ENCODE measurements around the gene CELF2. TPM values are rescaled to one million over a fixed set of nuclear protein-coding genes. Genes with fewer than 3 reads are reported as not detected.
A peak's percentile ranks its signal among the peaks of the same experiment; 100 is the strongest.
"Not testable (repeated sequence)": the region's sequence is repeated elsewhere in the genome, so short reads cannot be mapped to it uniquely, and the experiment has no call there.

Gene CELF2
- total RNA-seq, 2 experiments from 2014 or later, result 165 to 181 TPM

DNA sequence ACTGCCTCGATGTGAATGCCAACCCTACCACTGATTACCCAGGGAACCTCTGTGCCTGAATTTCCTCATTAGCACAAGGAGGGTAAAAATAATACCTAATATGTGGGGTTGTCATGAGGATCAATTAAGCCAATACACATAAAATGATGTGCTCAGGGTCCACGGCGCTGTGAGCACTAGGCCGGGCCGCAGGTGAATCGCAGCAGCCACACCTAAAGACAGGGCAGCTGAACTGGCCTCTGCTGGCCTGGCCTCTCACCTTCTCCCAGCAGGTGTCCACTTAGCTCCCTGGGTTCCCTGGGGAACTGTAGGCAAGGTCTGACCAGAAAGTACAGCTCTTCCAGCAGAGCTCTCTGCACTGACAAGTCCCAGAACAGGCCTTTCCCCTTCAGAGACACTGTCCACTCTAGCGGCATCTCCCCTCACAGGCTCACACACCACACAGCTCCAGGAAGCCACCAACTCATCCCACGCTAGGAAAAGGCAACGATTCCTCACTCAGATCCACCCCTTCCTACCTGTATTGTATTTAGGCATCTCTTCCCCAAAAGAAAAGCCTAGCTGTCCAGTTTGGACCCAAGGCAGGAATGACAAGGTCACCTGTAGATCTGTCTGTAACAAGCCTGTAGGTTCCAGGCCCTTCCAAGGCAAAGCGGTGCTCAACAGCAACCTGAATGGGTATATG lies 320.6 kb downstream of the CELF2 start:
- ChIA-PET CTCF (no interaction called here), POLR2A (interaction anchor here (0.7 kb wide), 1 partner anchor 45 kb away, joined by 4 read pairs; no protein-coding TSS in a partner anchor)
- Mint-ChIP-seq H3K4me1 (peaks cover 12% of the 10 kb centered on the region), H3K36me3 (ENCODE audit: low read depth) (peaks cover 21% of the 10 kb centered on the region), H3K4me3 (no peak overlapping the region), H3K9me3 (no peaks in the 10 kb centered on the region), H3K27me3 (no peaks in the 10 kb centered on the region), H3K27ac (peak overlapping the region; percentile 39)
- DNase-seq, result no peak

DNA sequence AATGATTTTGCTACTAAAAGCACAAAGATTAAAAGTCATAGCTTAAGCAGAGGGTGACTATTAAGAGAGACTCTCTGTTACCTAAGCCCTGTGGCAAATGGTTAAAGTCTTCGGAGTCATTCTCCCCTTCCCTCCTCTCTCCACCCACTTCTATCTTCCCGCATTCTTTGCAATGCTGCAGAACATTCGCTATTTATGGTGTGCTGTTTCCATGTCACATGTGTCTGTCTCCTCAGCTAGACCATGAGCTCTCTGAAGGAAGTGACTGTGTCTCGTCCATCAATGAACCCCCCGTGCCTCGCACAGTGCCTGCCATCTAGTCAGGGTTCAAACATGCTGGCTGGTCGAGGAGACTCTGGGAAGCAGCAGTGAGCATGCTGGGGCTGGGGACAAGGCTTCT lies 321.3 kb downstream of the CELF2 start:
- H3K27ac Mint-ChIP-seq, result no peak overlapping the region

DNA sequence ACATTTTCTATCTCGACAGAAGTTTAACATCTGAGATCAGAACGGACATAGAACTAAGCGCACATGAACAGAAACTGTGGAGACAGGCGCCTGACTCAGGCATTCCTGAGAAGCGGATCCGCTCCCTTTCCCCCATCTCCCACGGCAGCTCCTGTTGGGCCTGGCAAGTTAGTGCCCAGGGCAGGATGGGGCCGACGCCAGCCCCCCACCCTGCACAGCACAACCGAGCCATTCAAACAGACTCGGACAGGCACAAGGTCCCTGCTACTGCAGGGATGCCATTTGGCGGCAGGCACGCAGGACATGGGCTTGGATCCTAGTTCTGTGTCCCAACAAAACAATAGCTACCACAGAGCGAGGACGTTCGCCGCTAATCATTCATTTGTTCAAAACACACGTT lies 322.0 kb downstream of the CELF2 start:
- no peak for DNase-seq
- no peaks in the 10 kb centered on the region for H3K9me3 Mint-ChIP-seq
- H3K4me3 Mint-ChIP-seq, result no peak overlapping the region
- ChIA-PET POLR2A (no interaction called here), CTCF (no interaction called here)
- H3K27ac Mint-ChIP-seq, result no peak overlapping the region
- H3K36me3 Mint-ChIP-seq (ENCODE audit: low read depth), result peaks cover 13% of the 10 kb centered on the region
- H3K27me3 Mint-ChIP-seq, result no peaks in the 10 kb centered on the region
- H3K4me1 Mint-ChIP-seq, result peaks cover 9% of the 10 kb centered on the region

More for the DNA sequence above, 321.3 kb downstream of the CELF2 start:
- H3K4me3 Mint-ChIP-seq, result no peak overlapping the region
- ChIA-PET POLR2A (no interaction called here), CTCF (no interaction called here)
- no peak for DNase-seq
- peaks cover 17% of the 10 kb centered on the region for H3K36me3 Mint-ChIP-seq (ENCODE audit: low read depth)
- no peaks in the 10 kb centered on the region for H3K9me3 Mint-ChIP-seq
- no peaks in the 10 kb centered on the region for H3K27me3 Mint-ChIP-seq
- peaks cover 10% of the 10 kb centered on the region for H3K4me1 Mint-ChIP-seq

DNA sequence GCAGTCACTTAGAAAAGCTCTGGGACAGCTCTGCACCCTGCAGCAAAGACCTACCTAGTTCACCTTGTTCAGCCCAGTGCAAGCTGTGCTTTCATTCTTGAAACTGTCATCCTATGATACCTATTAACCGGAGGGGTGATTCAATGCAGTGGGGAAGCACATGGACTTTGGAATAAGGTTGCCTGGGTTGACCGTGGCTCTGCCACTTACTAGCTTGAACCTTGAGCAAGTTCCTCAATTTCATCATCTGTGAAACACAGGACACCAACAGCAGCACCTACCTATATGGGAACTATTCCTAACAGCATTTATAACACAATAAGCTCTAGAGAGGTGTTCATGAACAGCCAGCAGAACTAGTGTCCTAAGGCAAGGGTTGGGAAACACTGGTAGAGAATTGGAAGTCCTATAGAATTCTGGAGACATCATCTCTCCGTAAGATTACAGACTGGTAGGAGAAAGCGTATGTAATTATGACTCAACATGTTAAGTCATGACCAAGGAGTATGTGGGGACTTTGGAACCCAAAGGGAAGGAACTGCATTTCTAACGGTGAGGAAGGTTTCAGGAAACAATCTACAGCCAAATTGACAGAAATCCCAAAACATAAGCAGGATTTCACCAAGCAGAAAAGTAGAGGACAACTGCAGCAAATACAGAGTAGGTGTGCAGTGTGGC lies 323.8 kb downstream of the CELF2 start:
- CTCF ChIA-PET, result no interaction called here
- no peak for DNase-seq
- POLR2A ChIA-PET, result no interaction called here
- Mint-ChIP-seq H3K9me3 (peaks cover 3% of the 10 kb centered on the region), H3K27ac (no peak overlapping the region), H3K4me3 (no peak overlapping the region), H3K27me3 (no peaks in the 10 kb centered on the region), H3K36me3 (ENCODE audit: low read depth) (peaks cover 4% of the 10 kb centered on the region), H3K4me1 (peaks cover 15% of the 10 kb centered on the region)

DNA sequence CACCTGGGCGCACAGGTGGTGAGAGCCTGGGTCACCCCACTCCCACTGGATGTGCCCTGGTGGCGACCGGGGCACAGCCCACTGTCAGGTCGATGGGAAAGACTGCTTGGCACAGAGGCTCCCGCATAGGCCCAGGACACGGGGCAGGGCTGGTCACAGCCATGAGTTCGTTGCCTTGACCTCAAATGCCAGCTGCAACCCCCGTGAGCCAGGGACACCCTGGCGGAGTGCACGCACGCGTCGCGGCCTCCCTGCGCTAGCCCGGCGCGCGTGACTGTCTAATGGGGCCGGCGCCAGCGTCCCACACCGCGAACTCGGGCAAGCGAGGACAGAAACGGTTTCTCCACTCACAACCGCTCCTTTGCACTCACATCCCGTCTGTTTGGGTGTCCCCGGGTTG lies 326.4 kb downstream of the CELF2 start:
- H3K36me3 Mint-ChIP-seq (ENCODE audit: low read depth), result peaks cover 8% of the 10 kb centered on the region
- H3K4me1 Mint-ChIP-seq, result peaks cover 10% of the 10 kb centered on the region
- H3K9me3 Mint-ChIP-seq, result peaks cover 3% of the 10 kb centered on the region
- ChIA-PET CTCF (interaction anchor here (0.8 kb wide), 1 partner anchor 219 kb away, joined by 3 read pairs; no protein-coding TSS in a partner anchor), POLR2A (no interaction called here)
- no peak overlapping the region for H3K27ac Mint-ChIP-seq
- DNase-seq, result no peak
- H3K27me3 Mint-ChIP-seq, result no peaks in the 10 kb centered on the region
- H3K4me3 Mint-ChIP-seq, result no peak overlapping the region

DNA sequence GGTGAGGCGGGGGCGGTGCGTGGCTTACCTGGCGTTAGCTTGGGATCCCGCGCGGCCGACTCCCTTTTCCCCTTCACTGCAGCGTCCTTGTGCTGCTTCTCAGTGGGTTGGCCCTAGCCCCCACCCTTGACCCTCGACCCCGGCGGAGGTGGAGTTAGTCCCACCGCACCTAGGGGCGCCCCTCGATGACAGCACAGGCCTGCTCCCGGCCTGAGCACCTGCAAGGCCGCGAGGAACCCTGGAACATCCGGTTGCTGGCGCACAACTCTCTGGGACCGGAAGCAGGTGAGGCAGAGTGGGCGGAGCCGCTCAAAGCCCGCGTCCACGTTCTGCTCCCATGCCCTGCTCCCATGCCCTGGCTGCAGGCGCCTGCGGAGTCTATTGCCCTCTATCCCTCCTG lies 326.9 kb downstream of the CELF2 start:
- Mint-ChIP-seq H3K9me3 (peaks cover 3% of the 10 kb centered on the region), H3K27me3 (no peaks in the 10 kb centered on the region), H3K36me3 (ENCODE audit: low read depth) (peaks cover 8% of the 10 kb centered on the region), H3K4me1 (peaks cover 10% of the 10 kb centered on the region), H3K4me3 (peak overlapping the region; percentile 18), H3K27ac (peak overlapping the region; percentile 51)
- POLR2A ChIA-PET, result no interaction called here
- peak; percentile 40 for DNase-seq
- CTCF ChIA-PET, result no interaction called here

DNA sequence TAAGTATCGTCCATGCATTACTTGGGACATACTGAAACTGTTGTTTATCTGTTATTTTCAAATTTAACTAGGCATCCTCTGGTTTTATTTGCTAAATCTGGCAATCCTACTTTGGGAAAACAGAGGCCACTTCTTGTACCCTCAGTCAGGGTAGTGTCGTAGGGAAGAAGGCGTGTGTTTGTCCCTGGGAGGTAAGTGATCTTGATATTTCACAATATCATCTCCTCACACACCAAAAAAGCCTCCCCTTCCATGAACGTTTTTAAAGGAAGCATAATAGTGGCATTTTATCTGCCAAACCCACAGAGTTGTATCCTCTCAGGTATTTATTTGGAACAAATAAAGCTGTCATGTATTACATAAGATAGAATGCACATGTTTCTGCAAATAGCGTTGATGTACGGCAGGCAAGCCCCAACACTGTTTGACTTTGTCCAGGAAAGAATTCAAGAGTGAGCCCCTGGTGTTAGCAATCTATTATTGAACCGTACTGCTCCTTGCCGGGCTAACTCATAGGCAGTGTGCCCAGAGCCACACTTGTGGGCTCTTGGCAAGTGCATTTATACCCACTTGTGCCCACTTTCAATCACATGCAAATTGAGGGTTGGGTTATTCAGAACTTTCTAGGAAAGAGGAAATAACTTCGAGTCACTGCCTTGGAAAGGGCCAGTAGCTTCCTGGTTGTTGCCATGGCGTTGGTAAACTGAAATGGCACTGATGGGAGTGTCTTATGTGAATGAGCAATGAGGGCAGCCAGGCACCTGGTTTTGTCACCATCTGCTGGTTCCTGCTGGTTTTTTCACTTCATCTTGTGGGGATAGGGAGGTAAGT lies 327.8 kb downstream of the CELF2 start:
- H3K27me3 Mint-ChIP-seq, result no peaks in the 10 kb centered on the region
- DNase-seq, result peak; percentile 13
- peaks cover 3% of the 10 kb centered on the region for H3K9me3 Mint-ChIP-seq
- CTCF ChIA-PET, result no interaction called here
- peaks cover 10% of the 10 kb centered on the region for H3K4me1 Mint-ChIP-seq
- H3K36me3 Mint-ChIP-seq (ENCODE audit: low read depth), result peaks cover 8% of the 10 kb centered on the region
- H3K27ac Mint-ChIP-seq, result no peak overlapping the region
- POLR2A ChIA-PET, result no interaction called here
- H3K4me3 Mint-ChIP-seq, result no peak overlapping the region

DNA sequence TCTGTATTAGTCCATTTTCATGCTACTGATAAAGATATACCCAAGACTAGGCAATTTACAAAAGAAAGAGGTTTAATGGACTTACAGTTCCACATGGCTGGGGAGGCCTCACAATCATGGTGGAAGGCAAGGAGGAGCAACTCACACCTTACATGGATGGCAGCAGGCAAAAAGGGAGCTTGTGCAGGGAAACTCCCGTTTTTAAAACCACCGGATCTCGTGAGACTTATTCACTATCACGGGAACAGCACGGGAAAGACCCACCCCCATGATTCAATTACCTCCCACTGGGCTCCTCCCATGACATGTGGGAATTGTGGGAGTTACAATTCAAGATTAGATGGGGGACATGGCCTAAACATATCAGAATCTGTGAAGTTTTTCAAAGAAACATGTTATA lies 329.9 kb downstream of the CELF2 start:
- H3K27me3 Mint-ChIP-seq; H3K36me3 Mint-ChIP-seq (ENCODE audit: low read depth); H3K4me3 Mint-ChIP-seq; POLR2A ChIA-PET; H3K27ac Mint-ChIP-seq; CTCF ChIA-PET; H3K9me3 Mint-ChIP-seq; DNase-seq: not testable (repeated sequence)
- H3K4me1 Mint-ChIP-seq, result peaks cover 10% of the 10 kb centered on the region

DNA sequence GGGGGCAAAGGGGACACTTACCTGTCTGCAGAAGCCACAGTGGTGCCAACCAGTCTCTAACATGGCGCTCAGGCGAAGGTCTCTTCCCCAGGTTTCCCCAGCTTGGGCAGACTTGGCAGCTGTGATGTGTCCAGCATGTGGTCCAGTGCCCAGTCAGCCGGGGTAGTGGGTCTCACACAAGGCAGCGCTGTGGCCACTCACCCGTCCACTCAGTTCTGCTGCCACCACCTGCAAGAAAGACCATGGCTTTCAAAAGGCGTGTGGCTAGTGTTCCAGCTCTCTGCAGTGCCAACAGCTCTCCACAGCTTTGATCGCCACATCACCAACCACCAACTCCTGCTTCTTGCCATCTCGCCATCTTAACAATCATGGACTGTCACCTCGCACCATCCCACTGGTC lies 334.1 kb downstream of the CELF2 start:
- Mint-ChIP-seq H3K4me1 (no peaks in the 10 kb centered on the region), H3K9me3 (peaks cover 7% of the 10 kb centered on the region), H3K27ac (no peak overlapping the region), H3K27me3 (no peaks in the 10 kb centered on the region), H3K4me3 (no peak overlapping the region), H3K36me3 (ENCODE audit: low read depth) (peaks cover 4% of the 10 kb centered on the region)
- POLR2A ChIA-PET, result no interaction called here
- no peak for DNase-seq
- CTCF ChIA-PET, result interaction anchor here (0.7 kb wide), 1 partner anchor 9 kb away, joined by 3 read pairs; no protein-coding TSS in a partner anchor

DNA sequence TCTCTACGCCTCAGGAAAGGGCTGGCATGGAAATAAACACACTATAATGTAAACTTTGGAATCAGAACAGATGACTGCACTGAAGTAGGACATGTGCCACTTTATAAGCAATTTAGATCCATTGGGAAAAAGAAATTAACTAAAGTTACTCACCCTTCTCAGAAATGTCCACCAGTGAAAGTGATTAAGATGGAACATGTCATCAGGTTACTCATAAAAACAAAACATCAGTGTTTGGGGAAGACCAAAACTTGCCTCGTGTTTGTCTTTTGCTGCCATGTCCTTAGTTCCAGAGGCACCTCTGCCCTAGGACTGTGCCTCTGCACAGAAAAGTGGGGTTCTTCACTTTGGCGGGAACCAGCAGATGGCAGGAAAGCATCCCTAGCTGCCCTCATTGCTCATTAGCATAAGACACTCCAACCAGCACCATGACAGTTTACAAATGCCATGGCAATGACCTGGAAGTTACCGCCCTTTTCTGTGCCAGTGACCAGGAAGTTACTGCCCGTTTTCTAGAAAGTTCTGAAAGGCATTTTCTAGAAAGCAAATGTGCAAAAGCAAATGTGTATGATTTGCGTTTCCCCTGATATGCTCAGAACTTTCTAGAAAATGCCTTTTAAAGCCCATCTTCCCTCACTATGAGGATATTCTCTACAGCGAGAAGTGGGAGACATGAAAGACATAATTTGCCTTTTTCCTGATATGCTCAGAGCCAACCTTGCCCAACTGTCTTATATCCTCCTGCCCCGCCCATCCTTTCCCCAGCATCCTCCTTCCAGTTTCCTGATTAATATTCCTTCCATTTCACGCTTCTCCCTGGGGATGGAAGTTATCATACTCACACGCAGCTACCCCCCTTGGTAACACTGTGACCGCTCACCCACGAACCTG lies 335.6 kb downstream of the CELF2 start:
- ChIA-PET CTCF (interaction anchor here (0.6 kb wide), 1 partner anchor 33 kb away, joined by 5 read pairs; no protein-coding TSS in a partner anchor), POLR2A (no interaction called here)
- H3K4me3 Mint-ChIP-seq, result no peak overlapping the region
- peaks cover 7% of the 10 kb centered on the region for H3K9me3 Mint-ChIP-seq
- no peaks in the 10 kb centered on the region for H3K4me1 Mint-ChIP-seq
- DNase-seq, result no peak
- no peak overlapping the region for H3K27ac Mint-ChIP-seq
- no peaks in the 10 kb centered on the region for H3K36me3 Mint-ChIP-seq (ENCODE audit: low read depth)
- H3K27me3 Mint-ChIP-seq, result no peaks in the 10 kb centered on the region

DNA sequence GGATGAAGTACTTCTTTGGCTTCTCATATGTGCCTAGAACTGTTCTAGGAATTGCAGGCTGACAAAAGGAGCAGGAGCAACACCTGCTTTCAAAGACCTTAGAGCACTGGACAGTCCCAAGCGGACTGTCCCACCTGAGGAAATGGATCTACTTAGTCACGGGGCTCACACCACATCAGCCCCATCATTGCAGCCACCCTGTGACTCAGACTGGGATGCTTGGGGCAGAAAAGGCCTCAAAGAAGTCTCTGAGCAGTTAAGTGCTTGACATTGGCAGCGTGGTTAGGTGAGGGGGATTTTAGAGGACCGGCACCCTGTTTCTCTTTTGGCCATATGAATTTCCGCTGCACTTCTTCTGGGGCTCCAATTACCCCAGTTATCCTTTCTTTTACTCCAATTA lies 337.2 kb downstream of the CELF2 start:
- no peaks in the 10 kb centered on the region for H3K36me3 Mint-ChIP-seq (ENCODE audit: low read depth)
- no peak overlapping the region for H3K27ac Mint-ChIP-seq
- peaks cover 7% of the 10 kb centered on the region for H3K9me3 Mint-ChIP-seq
- no peaks in the 10 kb centered on the region for H3K27me3 Mint-ChIP-seq
- ChIA-PET CTCF (no interaction called here), POLR2A (no interaction called here)
- no peaks in the 10 kb centered on the region for H3K4me1 Mint-ChIP-seq
- H3K4me3 Mint-ChIP-seq, result no peak overlapping the region
- no peak for DNase-seq

DNA sequence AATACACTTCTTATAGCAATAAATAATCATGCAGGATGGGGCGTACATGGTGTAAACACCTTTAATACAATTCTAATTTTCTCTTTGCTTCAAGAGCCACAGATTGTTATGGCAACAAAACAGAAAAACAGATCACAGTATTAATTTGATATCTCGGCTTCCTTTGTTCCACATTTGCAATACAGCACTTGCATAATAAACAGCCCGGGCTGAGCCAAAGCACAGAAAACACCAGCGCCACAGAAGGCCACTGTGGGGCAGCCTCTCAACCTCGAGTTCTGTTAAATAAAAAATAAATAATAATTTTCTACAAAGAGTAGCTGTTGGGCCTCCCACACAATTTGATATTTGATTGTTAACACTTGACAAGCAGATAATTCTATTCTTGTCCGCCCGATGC lies 337.9 kb downstream of the CELF2 start:
- CTCF ChIA-PET, result no interaction called here
- H3K4me3 Mint-ChIP-seq, result no peak overlapping the region
- H3K36me3 Mint-ChIP-seq (ENCODE audit: low read depth), result no peaks in the 10 kb centered on the region
- no peaks in the 10 kb centered on the region for H3K27me3 Mint-ChIP-seq
- POLR2A ChIA-PET, result no interaction called here
- peaks cover 7% of the 10 kb centered on the region for H3K9me3 Mint-ChIP-seq
- no peak overlapping the region for H3K27ac Mint-ChIP-seq
- H3K4me1 Mint-ChIP-seq, result no peaks in the 10 kb centered on the region
- no peak for DNase-seq
